GM23338 (cell line): ENCODE measurements around the gene FER. TPM values are rescaled to one million over a fixed set of nuclear protein-coding genes. Genes with fewer than 3 reads are reported as not detected.

ENCODE experiments used
- ATAC-seq: fragments of 200-7000 bp; cut with Tn5 transposase; 3 replicates; pipeline ENCODE4 v1.9.1; 2020
- DNase-seq: peaks from one replicate; pipeline ENCODE4 v3.0.0-alpha.2; 2015; ENCODE audit warnings: low spot score
- H2AFZ ChIP-seq: fragments of 200-600 bp; sonication (generic); 2 replicates; pipeline ENCODE4 v1.8.0; 2016; ENCODE audit warnings: antibody characterized with exemption, mild to moderate bottlenecking, moderate library complexity
- H3F3A ChIP-seq: fragments of 200-600 bp; sonication (generic); replicated peaks from 2 replicates; pipeline ENCODE4 v1.8.0; 2017; ENCODE audit warnings: antibody characterized with exemption, mixed run types, low read depth
- H3K27ac ChIP-seq: fragments of 200-600 bp; sonication (generic); 2 replicates; pipeline ENCODE4 v1.6.1; 2016; ENCODE audit warnings: low read depth
- H3K27me3 ChIP-seq: fragments of 200-600 bp; sonication (generic); 2 replicates; pipeline ENCODE4 v1.8.0; 2016; ENCODE audit warnings: mild to moderate bottlenecking, mixed run types, moderate library complexity; ENCODE audit not compliant: insufficient read depth
- H3K36me3 ChIP-seq: fragments of 200-600 bp; sonication (generic); 2 replicates; pipeline ENCODE4 v1.8.0; 2016; ENCODE audit warnings: mild to moderate bottlenecking; ENCODE audit not compliant: insufficient read depth
- H3K4me1 ChIP-seq: fragments of 200-600 bp; sonication (generic); 2 replicates; pipeline ENCODE4 v1.8.0; 2016; ENCODE audit warnings: mild to moderate bottlenecking, moderate library complexity; ENCODE audit not compliant: insufficient read depth
- H3K4me2 ChIP-seq: fragments of 200-600 bp; sonication (generic); 2 replicates; pipeline ENCODE4 v1.7.1; 2017; ENCODE audit warnings: mixed run types
- H3K4me3 ChIP-seq: fragments of 200-600 bp; sonication (generic); 2 replicates; pipeline ENCODE4 v1.6.1; 2016; ENCODE audit warnings: mixed run types
- H3K79me2 ChIP-seq: fragments of 200-600 bp; sonication (generic); replicated peaks from 2 replicates; pipeline ENCODE4 v1.8.0; 2017; ENCODE audit warnings: mild to moderate bottlenecking; ENCODE audit not compliant: insufficient read depth
- H3K9me2 ChIP-seq: fragments of 200-600 bp; sonication (generic); 2 replicates; pipeline ENCODE4 v1.8.0; 2017; ENCODE audit not compliant: insufficient read depth
- H4K20me1 ChIP-seq: fragments of 200-600 bp; sonication (generic); replicated peaks from 2 replicates; pipeline ENCODE4 v1.8.0; 2017; ENCODE audit warnings: mild to moderate bottlenecking; ENCODE audit not compliant: insufficient read depth
- H3K27ac Mint-ChIP-seq: 2 replicates; pipeline ENCODE4 v1.8.0; 2020; ENCODE audit warnings: inconsistent platforms, mild to moderate bottlenecking, moderate library complexity, mixed read lengths
- H3K27me3 Mint-ChIP-seq: 3 replicates; pipeline ENCODE4 v1.8.0; 2022; ENCODE audit warnings: low read depth, mild to moderate bottlenecking, moderate library complexity, mixed read lengths, inconsistent platforms; ENCODE audit not compliant: insufficient read depth, poor library complexity
- H3K36me3 Mint-ChIP-seq: 3 replicates; pipeline ENCODE4 v1.8.0; 2021; ENCODE audit warnings: low read depth, mild to moderate bottlenecking, inconsistent platforms, moderate library complexity, mixed read lengths
- H3K4me1 Mint-ChIP-seq: 3 replicates; pipeline ENCODE4 v1.8.0; 2020; ENCODE audit warnings: mild to moderate bottlenecking, inconsistent platforms, mixed read lengths
- H3K4me3 Mint-ChIP-seq: 3 replicates; pipeline ENCODE4 v1.8.0; 2021; ENCODE audit warnings: moderate library complexity, mild to moderate bottlenecking, inconsistent platforms, mixed read lengths
- H3K9me3 Mint-ChIP-seq: 3 replicates; pipeline ENCODE4 v1.8.0; 2020; ENCODE audit warnings: moderate library complexity, mild to moderate bottlenecking, inconsistent platforms, mixed read lengths
- CREB1 ChIP-seq: fragments of 250-450 bp; sonication (Bioruptor Pico); IDR thresholded peaks from 2 replicates; pipeline ENCODE4 v1.5.0; 2020; ENCODE audit warnings: low read depth, mild to moderate bottlenecking, moderate library complexity
- CTCF ChIP-seq, 2 experiments: fragments of 200-600 bp in 1 of 2; sonication (generic) in 1 of 2; conservative IDR thresholded peaks; 2 replicates each; pipeline versions ENCODE4 v1.5.1 to v1.6.1; 2016 to 2017; ENCODE audit warnings: antibody characterized with exemption in 2 of 2, low read depth in 2 of 2, mild to moderate bottlenecking in 2 of 2, moderate library complexity in 1 of 2
- ETS1 ChIP-seq: IDR thresholded peaks from 2 replicates; pipeline ENCODE4 v1.6.1; 2016; ENCODE audit warnings: antibody characterized with exemption
- EZH2 ChIP-seq: fragments of 200-600 bp; sonication (generic); IDR thresholded peaks from one replicate; pipeline ENCODE4 v1.8.0; 2017; ENCODE audit warnings: antibody characterized with exemption, mild to moderate bottlenecking, low read depth; ENCODE audit not compliant: unreplicated experiment
- EZH2phosphoT487 ChIP-seq: fragments of 200-600 bp; sonication (generic); IDR thresholded peaks from one replicate; pipeline ENCODE4 v1.8.1; 2018; ENCODE audit warnings: antibody characterized with exemption; ENCODE audit not compliant: unreplicated experiment
- JUNB ChIP-seq: IDR thresholded peaks from one replicate; pipeline ENCODE4 v1.6.1; 2016; ENCODE audit warnings: antibody characterized with exemption; ENCODE audit not compliant: unreplicated experiment
- NANOG ChIP-seq: IDR thresholded peaks from 2 replicates; pipeline ENCODE4 v1.6.1; 2016; ENCODE audit warnings: antibody characterized with exemption, borderline replicate concordance
- POLR2AphosphoS5 ChIP-seq: IDR thresholded peaks from 2 replicates; pipeline ENCODE4 v1.6.1; 2016; ENCODE audit warnings: antibody characterized with exemption, low read depth
- REST ChIP-seq: IDR thresholded peaks from one replicate; pipeline ENCODE4 v1.6.1; 2018; ENCODE audit warnings: antibody characterized with exemption; ENCODE audit not compliant: unreplicated experiment
- STAT1 ChIP-seq: IDR thresholded peaks from one replicate; pipeline ENCODE4 v1.6.1; 2016; ENCODE audit warnings: antibody characterized with exemption; ENCODE audit not compliant: unreplicated experiment
- ZNF114 ChIP-seq: fragments of 250-450 bp; sonication (Bioruptor Pico); IDR thresholded peaks from 2 replicates; pipeline ENCODE4 v1.5.0; 2020; ENCODE audit warnings: mild to moderate bottlenecking, moderate library complexity
- ZNF331 ChIP-seq: fragments of 250-450 bp; sonication (Bioruptor Pico); IDR thresholded peaks from 2 replicates; pipeline ENCODE4 v1.5.0; 2020; ENCODE audit warnings: low read depth, mild to moderate bottlenecking, moderate library complexity
- ZNF462 ChIP-seq: fragments of 250-450 bp; sonication (Bioruptor Pico); IDR thresholded peaks from 2 replicates; pipeline ENCODE4 v1.5.0; 2020; ENCODE audit warnings: mild to moderate bottlenecking, moderate library complexity
- polyA plus RNA-seq: library from polyadenylated mRNA; unstranded; fragments of >200 nt; fragmentation: Nextera tagmentation; extraction: Ambion mirVana; gene quantifications from 2 replicates; pipeline ENCODE4 v1.2.1, GENCODE V29; 2016
- total RNA-seq: library from RNA; depleted of rRNA; stranded (reverse); fragments of >200 nt; shearing (Covaris generic); gene quantifications from 2 replicates; pipeline ENCODE4 v1.2.3, GENCODE V29; 2014

FER gene
- total and polyA plus RNA-seq, 2 experiments from 2014 or later, result 17.4 to 34.8 TPM

- Histone ChIP-seq H3K27ac (no peak overlapping the region), H3K79me2 (no peaks in the 10 kb centered on the region), H3K36me3 (no peaks in the 10 kb centered on the region), H3K4me1 (no peaks in the 10 kb centered on the region), H3K9me2 (0 out of 2 replicates have a peak, but pooled peaks cover 2% of the 10 kb centered on the region), H3K4me3 (no peak overlapping the region), H2AFZ (no peak overlapping the region), H3K4me2 (no peak overlapping the region), H3K27me3 (no peaks in the 10 kb centered on the region), H4K20me1 (no peaks in the 10 kb centered on the region), H3F3A (no peaks in the 10 kb centered on the region)
- no peak for ATAC-seq
- Mint-ChIP-seq H3K9me3 (peaks cover 3% of the 10 kb centered on the region; the same call in 1 of the 3 replicates), H3K27ac (no peak overlapping the region), H3K36me3 (no peaks in the 10 kb centered on the region), H3K4me1 (peaks cover 3% of the 10 kb centered on the region; the same call in 2 of the 3 replicates), H3K27me3 (no peaks in the 10 kb centered on the region), H3K4me3 (no peak overlapping the region)
- no peak for DNase-seq
- TF ChIP-seq STAT1, result no peak
- TF ChIP-seq NANOG, result no peak
- TF ChIP-seq CTCF (conservative IDR thresholded peaks at IDR 0.05; ENCODE audit: low read depth in 2 of 2), result no peak
- TF ChIP-seq EZH2, result no peak
- TF ChIP-seq JUNB, result no peak
- TF ChIP-seq ETS1, result no peak
- no peak for TF ChIP-seq ZNF462 (CRISPR knock-in tag)
- no peak for TF ChIP-seq EZH2phosphoT487
- no peak for TF ChIP-seq CREB1 (CRISPR knock-in tag)
- TF ChIP-seq POLR2AphosphoS5, result no peak
- TF ChIP-seq REST, result no peak
- TF ChIP-seq ZNF331 (CRISPR knock-in tag), result no peak
- TF ChIP-seq ZNF114 (CRISPR knock-in tag), result no peak
Measured at GRCh38 chr5:109126481-109126880, 378.8 kb downstream of the FER start.
